ENCODE data around the gene HM13.

DNA sequence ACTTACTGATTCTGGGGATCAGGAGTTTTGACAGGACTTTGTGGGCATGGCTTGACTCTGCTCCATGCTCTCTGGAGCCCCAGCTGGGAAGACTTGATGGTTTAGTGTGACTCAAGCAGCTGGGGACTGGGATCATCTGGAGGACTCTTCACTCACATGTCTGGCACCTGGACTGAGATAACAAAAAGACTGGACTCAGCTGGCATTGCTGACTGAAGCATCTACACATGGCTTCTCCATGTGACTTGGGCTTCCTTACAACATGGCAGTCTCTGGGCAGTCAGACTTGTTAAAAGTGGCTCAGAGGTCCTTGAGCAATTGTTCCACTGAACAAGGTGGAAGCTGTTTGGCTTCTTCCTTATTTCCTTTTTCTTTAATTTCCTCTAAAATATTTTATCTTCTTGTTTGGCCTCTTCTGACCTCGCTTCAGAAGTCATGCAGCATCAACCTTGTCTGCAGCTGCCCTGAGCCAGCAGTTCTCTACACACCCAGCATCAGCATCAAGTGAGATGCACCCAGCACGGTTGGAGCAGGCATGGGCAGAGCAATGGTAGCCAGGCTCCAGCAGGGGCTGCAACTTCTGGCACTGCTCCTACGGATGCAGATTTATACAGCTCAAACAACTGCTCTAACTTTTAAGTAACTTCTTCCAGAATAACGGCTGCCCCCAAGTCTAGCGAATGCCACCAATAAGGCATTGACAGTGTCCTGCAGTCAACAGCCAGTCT lies 5.6 kb upstream of the HM13 start:
- TF ChIP-seq, protein P1, sequence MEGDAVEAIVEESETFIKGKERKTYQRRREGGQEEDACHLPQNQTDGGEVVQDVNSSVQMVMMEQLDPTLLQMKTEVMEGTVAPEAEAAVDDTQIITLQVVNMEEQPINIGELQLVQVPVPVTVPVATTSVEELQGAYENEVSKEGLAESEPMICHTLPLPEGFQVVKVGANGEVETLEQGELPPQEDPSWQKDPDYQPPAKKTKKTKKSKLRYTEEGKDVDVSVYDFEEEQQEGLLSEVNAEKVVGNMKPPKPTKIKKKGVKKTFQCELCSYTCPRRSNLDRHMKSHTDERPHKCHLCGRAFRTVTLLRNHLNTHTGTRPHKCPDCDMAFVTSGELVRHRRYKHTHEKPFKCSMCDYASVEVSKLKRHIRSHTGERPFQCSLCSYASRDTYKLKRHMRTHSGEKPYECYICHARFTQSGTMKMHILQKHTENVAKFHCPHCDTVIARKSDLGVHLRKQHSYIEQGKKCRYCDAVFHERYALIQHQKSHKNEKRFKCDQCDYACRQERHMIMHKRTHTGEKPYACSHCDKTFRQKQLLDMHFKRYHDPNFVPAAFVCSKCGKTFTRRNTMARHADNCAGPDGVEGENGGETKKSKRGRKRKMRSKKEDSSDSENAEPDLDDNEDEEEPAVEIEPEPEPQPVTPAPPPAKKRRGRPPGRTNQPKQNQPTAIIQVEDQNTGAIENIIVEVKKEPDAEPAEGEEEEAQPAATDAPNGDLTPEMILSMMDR (conservative IDR thresholded peaks at IDR 0.05 in 1 of 2, IDR thresholded peaks at IDR 0.05 in 1 of 2; ENCODE audit: extremely low read depth in 1 of 2, insufficient read depth in 1 of 2, low read depth in 1 of 2, low read length in 2 of 2), result no peak
- no peak for TF ChIP-seq EZH2 (IDR thresholded peaks at IDR 0.05; ENCODE audit: borderline replicate concordance, low read length)
